Keratinocyte (primary cell): ENCODE measurements around the gene KLRF1. TPM values are rescaled to one million over a fixed set of nuclear protein-coding genes. Genes with fewer than 3 reads are reported as not detected.

Experiments
- DNase-seq: peaks from one replicate; pipeline ENCODE4 v3.0.0-alpha.2; 2011; ENCODE audit warnings: low read depth, missing footprints, low spot score
- FAIRE-seq: peaks from 2 replicates; lab custom pipeline; 2011; peaks lifted over from hg19 to GRCh38; lab: Jason Lieb, UNC
- H2AFZ ChIP-seq: 2 replicates; pipeline ENCODE4 v1.6.0; 2012; ENCODE audit warnings: low read length, control low read depth, inconsistent platforms; ENCODE audit not compliant: control insufficient read depth
- H3K27ac ChIP-seq: 2 replicates; pipeline ENCODE4 v1.5.1; 2011; ENCODE audit warnings: low read length; ENCODE audit not compliant: control insufficient read depth, insufficient read depth
- H3K27me3 ChIP-seq: 3 replicates; pipeline ENCODE4 v1.6.0; 2011; ENCODE audit warnings: low read length; ENCODE audit not compliant: control insufficient read depth, insufficient read depth; ENCODE audit errors: extremely low read depth
- H3K36me3 ChIP-seq, 2 experiments: 2 replicates in 1 of 2; 3 replicates in 1 of 2; pipeline ENCODE4 v1.5.1; 2011; ENCODE audit warnings: low read length in 2 of 2, mild to moderate bottlenecking in 1 of 2; ENCODE audit not compliant: control insufficient read depth in 2 of 2, insufficient read depth in 2 of 2; ENCODE audit errors: extremely low read depth in 1 of 2
- H3K4me1 ChIP-seq: 3 replicates; pipeline ENCODE4 v1.5.1; 2011; ENCODE audit warnings: low read length; ENCODE audit not compliant: control insufficient read depth, insufficient read depth; ENCODE audit errors: extremely low read depth
- H3K4me2 ChIP-seq: 3 replicates; pipeline ENCODE4 v1.6.0; 2011; ENCODE audit warnings: low read depth, low read length; ENCODE audit not compliant: control insufficient read depth, insufficient read depth; ENCODE audit errors: extremely low read depth
- H3K4me3 ChIP-seq, 3 experiments: fragments of 200-600 bp in 1 of 3; sonication (generic) in 1 of 3; 2 replicates in 2 of 3; 3 replicates in 1 of 3; pipeline ENCODE4 v1.5.1; 2011 to 2016; ENCODE audit warnings: low read length in 3 of 3, mild to moderate bottlenecking in 3 of 3, control low read depth in 2 of 3, inconsistent platforms in 1 of 3, low read depth in 1 of 3, mixed read lengths in 1 of 3, mixed run types in 1 of 3, moderate library complexity in 1 of 3; ENCODE audit not compliant: control insufficient read depth in 2 of 3, insufficient read depth in 2 of 3; ENCODE audit errors: extremely low read depth in 1 of 3
- H3K79me2 ChIP-seq: 2 replicates; pipeline ENCODE4 v1.6.0; 2012; ENCODE audit warnings: low read length; ENCODE audit not compliant: control insufficient read depth, insufficient read depth
- H3K9ac ChIP-seq: 3 replicates; pipeline ENCODE4 v1.6.0; 2011; ENCODE audit warnings: low read length; ENCODE audit not compliant: control insufficient read depth, insufficient read depth; ENCODE audit errors: extremely low read depth
- H3K9me1 ChIP-seq: 3 replicates; pipeline ENCODE4 v1.6.0; 2011; ENCODE audit warnings: low read length; ENCODE audit not compliant: control insufficient read depth, insufficient read depth; ENCODE audit errors: extremely low read depth
- H3K9me3 ChIP-seq: 2 replicates; pipeline ENCODE4 v1.5.1; 2012; ENCODE audit warnings: low read depth, low read length; ENCODE audit not compliant: control insufficient read depth
- H4K20me1 ChIP-seq: 3 replicates; pipeline ENCODE4 v1.6.0; 2011; ENCODE audit warnings: low read length; ENCODE audit not compliant: control insufficient read depth, insufficient read depth; ENCODE audit errors: extremely low read depth
- EZH2 ChIP-seq: IDR thresholded peaks from one replicate; pipeline ENCODE4 v1.6.1; 2012; ENCODE audit warnings: inconsistent platforms, mild to moderate bottlenecking, low read length, moderate library complexity
- dilution Hi-C: fragments of 300-500 bp; cut with MboI; formaldehyde crosslinking; loops from one replicate; pipeline ENCODE4 v1.7.0; 2020; ENCODE audit warnings: low sequenced_read_pairs; ENCODE audit not compliant: extremely low pct_ligation_motif_present
- polyA plus RNA-seq, 5 experiments: library from polyadenylated mRNA; depleted of rRNA in 3 of 5; stranded (reverse) in 3 of 5; stranded (forward) in 1 of 5; unstranded in 1 of 5; fragments of >200 nt; gene quantifications; 1 replicate in 1 of 5; 2 replicates in 3 of 5; 3 replicates in 1 of 5; pipeline versions ENCODE4 v1.2.1 to v1.2.3, GENCODE V29; 2011 to 2012; ENCODE audit warnings: missing spikeins in 2 of 5, low read depth in 1 of 5, low replicate concordance in 1 of 5
- TF ChIP-seq, protein P1 (sequence below), 3 experiments: IDR thresholded peaks in 1 of 3; conservative IDR thresholded peaks in 1 of 3; optimal IDR thresholded peaks in 1 of 3; 2 replicates in 2 of 3; 3 replicates in 1 of 3; pipeline versions ENCODE3 to v1.5.1; 2011; ENCODE audit warnings: low read length in 3 of 3, mild to moderate bottlenecking in 3 of 3, moderate library complexity in 2 of 3, control low read depth in 1 of 3, inconsistent platforms in 1 of 3; ENCODE audit not compliant: insufficient read depth in 2 of 3; ENCODE audit errors: extremely low read depth in 1 of 3

KLRF1 gene
- polyA plus RNA-seq, 1 donor (not counting 4 experiments of a cell fraction or from before 2014, with no cell fraction given): 0.12 TPM

- Histone ChIP-seq H3K4me1 (no peaks in the 10 kb centered on the region), H3K9me3 (no peaks in the 10 kb centered on the region), H3K36me3 (peaks cover 0 to 4% of the 10 kb centered on the region in 2 experiments), H3K9ac (no peak overlapping the region), H3K79me2 (no peaks in the 10 kb centered on the region), H3K4me2 (no peak overlapping the region), H4K20me1 (no peaks in the 10 kb centered on the region), H2AFZ (no peak overlapping the region), H3K27ac (no peak overlapping the region), H3K9me1 (no peaks in the 10 kb centered on the region), H3K4me3 (no peak overlapping the region), H3K27me3 (no peaks in the 10 kb centered on the region)
- dilution Hi-C loops: no loop called here
- DNase-seq (no peak), FAIRE-seq (no peak)
- TF ChIP-seq, protein P1, sequence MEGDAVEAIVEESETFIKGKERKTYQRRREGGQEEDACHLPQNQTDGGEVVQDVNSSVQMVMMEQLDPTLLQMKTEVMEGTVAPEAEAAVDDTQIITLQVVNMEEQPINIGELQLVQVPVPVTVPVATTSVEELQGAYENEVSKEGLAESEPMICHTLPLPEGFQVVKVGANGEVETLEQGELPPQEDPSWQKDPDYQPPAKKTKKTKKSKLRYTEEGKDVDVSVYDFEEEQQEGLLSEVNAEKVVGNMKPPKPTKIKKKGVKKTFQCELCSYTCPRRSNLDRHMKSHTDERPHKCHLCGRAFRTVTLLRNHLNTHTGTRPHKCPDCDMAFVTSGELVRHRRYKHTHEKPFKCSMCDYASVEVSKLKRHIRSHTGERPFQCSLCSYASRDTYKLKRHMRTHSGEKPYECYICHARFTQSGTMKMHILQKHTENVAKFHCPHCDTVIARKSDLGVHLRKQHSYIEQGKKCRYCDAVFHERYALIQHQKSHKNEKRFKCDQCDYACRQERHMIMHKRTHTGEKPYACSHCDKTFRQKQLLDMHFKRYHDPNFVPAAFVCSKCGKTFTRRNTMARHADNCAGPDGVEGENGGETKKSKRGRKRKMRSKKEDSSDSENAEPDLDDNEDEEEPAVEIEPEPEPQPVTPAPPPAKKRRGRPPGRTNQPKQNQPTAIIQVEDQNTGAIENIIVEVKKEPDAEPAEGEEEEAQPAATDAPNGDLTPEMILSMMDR (optimal IDR thresholded peaks at IDR 0.05 in 1 of 3, IDR thresholded peaks at IDR 0.05 in 1 of 3, conservative IDR thresholded peaks at IDR 0.05 in 1 of 3; ENCODE audit: extremely low read depth in 1 of 3, insufficient read depth in 2 of 3, low read length in 3 of 3): no peak
- TF ChIP-seq EZH2: no peak
Measured at GRCh38 chr12:9856151-9856550, 28.9 kb downstream of the KLRF1 start.

- dilution Hi-C loops: no loop called here
- no peak overlapping the region for H3K4me2 ChIP-seq
- no peak overlapping the region for H2AFZ ChIP-seq
- H3K9me1 ChIP-seq: no peaks in the 10 kb centered on the region
- peaks cover 0 to 2% of the 10 kb centered on the region in 2 experiments for H3K36me3 ChIP-seq
- DNase-seq (no peak), FAIRE-seq (no peak)
- H3K27ac ChIP-seq: no peak overlapping the region
- H3K27me3 ChIP-seq: no peaks in the 10 kb centered on the region
- H4K20me1 ChIP-seq: no peaks in the 10 kb centered on the region
- no peaks in the 10 kb centered on the region for H3K79me2 ChIP-seq
- H3K9ac ChIP-seq: no peak overlapping the region
- H3K4me1 ChIP-seq: no peaks in the 10 kb centered on the region
- TF ChIP-seq, protein P1 (optimal IDR thresholded peaks at IDR 0.05 in 1 of 3, IDR thresholded peaks at IDR 0.05 in 1 of 3, conservative IDR thresholded peaks at IDR 0.05 in 1 of 3; ENCODE audit: extremely low read depth in 1 of 3, insufficient read depth in 2 of 3, low read length in 3 of 3): no peak
- TF ChIP-seq EZH2: no peak
- H3K4me3 ChIP-seq: no peak overlapping the region
- H3K9me3 ChIP-seq: no peaks in the 10 kb centered on the region
Measured at GRCh38 chr12:9856894-9857293, 29.6 kb downstream of the KLRF1 start.
